Panc1 (cell line): ENCODE measurements around the gene FUT8.

Source experiments
- CTCF ChIP-seq: fragments of 450-650 bp; IDR thresholded peaks from 2 replicates; pipeline ENCODE4 v1.5.1; 2017; ENCODE audit warnings: mild to moderate bottlenecking
- POLR2AphosphoS5 ChIP-seq: IDR thresholded peaks from 2 replicates; pipeline ENCODE4 v1.6.1; 2012; ENCODE audit warnings: mild to moderate bottlenecking, low read depth, low read length, moderate library complexity

GRCh38 chr14:65412856-65413738, 567 bp downstream of the FUT8 start:
- TF ChIP-seq POLR2AphosphoS5 (no peak), CTCF (no peak)
